GF-D8 (cell line): ENCODE data around the gene LGALS14.
A peak's percentile ranks its signal among the peaks of the same experiment; 100 is the strongest.
"Not testable (repeated sequence)": the region's sequence is repeated elsewhere in the genome, so short reads cannot be mapped to it uniquely, and the experiment has no call there.

Experiments
- DNase-seq: peaks from one replicate; lab custom pipeline; 2025; lab: John Stamatoyannopoulos, UW

The LGALS14 gene

GRCh38 chr19:39696387-39696786, 7.9 kb upstream of the LGALS14 start:
- DNase-seq, result no peak

DNA sequence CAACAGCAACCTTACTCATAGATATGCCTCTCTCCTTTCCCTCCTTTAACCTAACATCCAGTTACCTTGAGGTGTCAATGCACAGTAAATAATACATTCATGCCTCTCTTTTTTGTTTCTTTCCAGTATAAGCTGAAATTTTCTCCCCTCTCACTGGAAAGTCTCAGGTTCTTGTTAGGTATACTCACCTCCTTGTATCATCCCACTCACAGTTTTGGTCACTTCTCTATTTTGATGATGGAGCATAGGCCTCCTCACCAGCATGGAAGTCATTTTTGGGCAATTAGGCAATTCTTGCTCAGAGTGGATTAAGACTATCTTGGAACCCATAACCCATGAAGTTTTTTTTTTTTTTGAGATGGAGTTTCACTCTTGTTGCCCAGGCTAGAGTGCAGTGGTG, 5.7 kb upstream of the LGALS14 start:
- no peak for DNase-seq

- no peak for DNase-seq
Measured at GRCh38 chr19:39701291-39701690, 3.0 kb upstream of the LGALS14 start.

DNA sequence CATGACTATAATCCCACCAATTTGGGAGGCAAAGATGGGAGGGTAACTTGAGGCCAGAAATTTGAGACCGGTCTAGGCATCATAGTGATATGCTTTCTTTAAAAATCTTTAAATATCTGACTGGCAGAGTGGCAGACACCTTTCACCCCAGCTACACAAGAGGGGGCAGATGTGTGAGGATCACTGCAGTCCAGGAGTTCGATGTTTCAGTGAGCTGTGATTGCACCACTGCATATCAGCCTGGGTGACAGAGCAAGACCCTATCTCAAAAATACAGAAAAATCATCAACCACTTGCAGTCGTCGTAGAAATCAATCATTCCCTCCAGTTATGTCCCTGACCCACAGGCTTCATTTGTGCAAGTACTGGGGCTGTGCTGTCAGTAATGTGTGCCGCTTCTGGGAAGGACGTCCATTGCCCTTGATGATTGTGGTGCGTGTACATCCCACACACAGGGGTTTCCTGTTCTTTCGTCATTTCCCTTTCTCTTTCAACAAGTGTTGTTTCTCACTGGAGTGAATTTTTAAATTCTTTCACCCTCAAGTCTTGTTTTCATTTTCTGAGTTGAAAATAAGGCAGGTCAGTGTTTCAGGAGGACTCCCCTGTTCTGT, 1.4 kb downstream of the LGALS14 start:
- DNase-seq, result peak; percentile 51

GRCh38 chr19:39708594-39708993, 4.3 kb downstream of the LGALS14 start:
- DNase-seq, result no peak

- DNase-seq, result no peak
Measured at GRCh38 chr19:39709026-39709872, 5.0 kb downstream of the LGALS14 start.

- no peak for DNase-seq
Measured at GRCh38 chr19:39710333-39710890, 6.1 kb downstream of the LGALS14 start.

DNA sequence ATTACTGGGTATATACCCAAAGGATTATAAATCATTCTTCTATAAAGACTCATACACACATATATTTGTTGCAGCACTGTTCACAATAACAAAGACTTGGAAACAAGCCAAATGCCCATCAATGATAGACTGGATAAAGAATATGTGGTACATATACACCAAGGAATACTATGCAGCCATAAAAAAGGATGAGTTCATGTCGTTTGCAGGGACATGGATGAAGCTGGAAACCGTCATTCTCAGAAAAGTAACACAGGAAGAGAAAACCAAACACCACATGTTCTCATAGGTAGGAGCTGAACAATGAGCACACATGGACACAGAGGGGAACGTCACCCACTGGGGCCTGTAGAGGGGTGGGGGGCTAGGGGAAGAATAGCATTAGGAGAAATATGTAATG, 15.9 kb downstream of the LGALS14 start:
- not testable (repeated sequence) for DNase-seq

DNA sequence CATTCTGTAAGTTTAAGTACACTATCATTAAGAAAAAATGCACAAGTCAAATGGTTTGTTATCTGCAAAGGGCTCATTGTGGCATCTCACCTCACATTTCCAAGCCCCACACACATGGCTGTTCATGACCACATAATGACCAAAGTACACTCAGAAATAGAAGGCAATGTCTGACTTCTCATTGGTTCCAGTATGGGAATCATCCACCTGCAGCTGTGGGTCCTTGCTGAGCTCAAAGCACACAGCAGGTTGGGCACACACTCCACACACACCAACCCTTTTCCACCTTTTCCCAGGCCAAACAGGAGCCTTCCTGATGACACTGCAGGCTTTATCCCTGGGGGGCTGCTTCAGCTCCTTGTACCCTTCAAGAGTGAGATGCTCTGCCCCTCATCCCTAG, 21.7 kb downstream of the LGALS14 start:
- DNase-seq, result no peak

GRCh38 chr19:39727070-39727800, 23.0 kb downstream of the LGALS14 start:
- no peak for DNase-seq

- no peak for DNase-seq
Measured at GRCh38 chr19:39728040-39728439, 23.8 kb downstream of the LGALS14 start.

DNA sequence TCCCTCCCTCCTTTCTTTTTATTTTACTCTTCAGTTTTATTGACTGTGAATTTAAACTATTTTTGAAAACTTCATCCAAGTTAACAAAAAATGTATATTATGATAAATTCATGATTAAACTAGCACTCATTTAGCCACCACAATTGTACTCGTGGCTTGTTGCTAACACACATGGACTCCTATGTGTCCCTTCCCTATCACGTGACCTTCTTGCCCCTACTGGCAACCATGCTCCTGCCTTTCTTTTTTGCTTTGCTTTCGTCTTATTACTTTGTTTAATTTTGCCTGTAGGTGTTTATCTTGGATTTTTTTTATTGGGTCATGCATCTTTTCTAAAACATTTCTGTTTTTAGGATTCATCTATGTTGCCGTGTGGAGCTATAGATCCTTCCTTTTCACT, 25.3 kb downstream of the LGALS14 start:
- no peak for DNase-seq

- DNase-seq, result no peak
Measured at GRCh38 chr19:39731685-39732084, 27.4 kb downstream of the LGALS14 start.

DNA sequence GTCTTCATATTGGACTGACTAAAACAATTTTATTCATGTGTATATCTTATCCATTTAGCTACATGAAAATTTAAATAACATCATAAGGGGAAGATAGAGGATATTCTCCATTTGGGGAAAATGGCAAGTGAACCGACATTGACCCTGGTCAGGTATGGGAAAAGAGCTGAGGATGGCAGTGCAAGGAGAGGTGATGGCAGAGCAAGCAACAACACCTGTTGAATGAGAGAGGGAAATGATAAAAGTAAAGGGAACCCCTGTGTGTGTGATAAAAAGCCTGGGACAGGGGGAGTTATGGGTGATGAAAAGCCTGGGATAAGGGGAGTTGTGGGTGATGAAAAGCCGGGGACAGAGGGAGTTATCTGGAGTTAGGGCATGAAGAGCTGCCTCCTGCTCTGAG, 29.6 kb downstream of the LGALS14 start:
- DNase-seq, result no peak

DNA sequence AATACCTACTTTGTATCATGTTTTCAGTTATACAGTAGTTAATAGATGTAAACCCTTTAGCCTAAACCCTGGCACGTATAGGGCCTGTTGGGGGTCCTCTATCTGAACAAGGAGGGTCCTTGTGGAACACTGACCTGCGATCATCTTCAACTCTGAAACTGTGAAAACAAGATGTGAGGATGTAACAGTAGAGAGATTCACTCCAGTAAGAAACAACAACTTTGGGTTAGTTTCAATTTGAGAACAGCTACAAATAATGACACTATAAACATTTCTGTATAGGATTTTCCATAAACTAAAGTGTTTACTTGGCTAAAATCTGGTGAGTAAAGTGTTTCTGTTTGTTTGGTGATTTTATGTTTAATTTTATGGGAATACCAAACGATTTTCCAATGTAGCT, 31.4 kb downstream of the LGALS14 start:
- DNase-seq, result no peak

- no peak for DNase-seq
Measured at GRCh38 chr19:39736088-39736487, 31.8 kb downstream of the LGALS14 start.

DNA sequence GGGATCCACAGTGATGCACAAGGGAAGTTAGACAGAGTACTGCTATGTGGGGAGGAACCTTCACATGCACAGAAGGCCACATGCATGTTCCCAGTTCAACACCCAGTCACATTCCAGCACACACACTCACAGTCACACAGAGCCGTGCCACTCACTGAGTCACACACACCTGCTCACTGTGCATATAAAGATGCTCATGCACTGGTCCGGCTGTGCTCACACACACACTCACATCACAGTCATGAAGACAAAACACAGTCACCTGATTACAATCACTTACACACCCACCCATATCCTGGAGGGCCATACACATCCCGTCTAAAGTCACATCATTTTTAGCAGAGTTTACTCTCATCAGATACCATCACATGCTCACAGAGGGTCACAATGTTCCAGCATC, 33.1 kb downstream of the LGALS14 start:
- no peak for DNase-seq

- DNase-seq, result no peak
Measured at GRCh38 chr19:39737891-39738290, 33.6 kb downstream of the LGALS14 start, which contains the start of gene CLC. TSS of gene CLC (minus strand) at chr19:39738029. CDS start at chr19:39737952, 77 bp downstream.

DNA sequence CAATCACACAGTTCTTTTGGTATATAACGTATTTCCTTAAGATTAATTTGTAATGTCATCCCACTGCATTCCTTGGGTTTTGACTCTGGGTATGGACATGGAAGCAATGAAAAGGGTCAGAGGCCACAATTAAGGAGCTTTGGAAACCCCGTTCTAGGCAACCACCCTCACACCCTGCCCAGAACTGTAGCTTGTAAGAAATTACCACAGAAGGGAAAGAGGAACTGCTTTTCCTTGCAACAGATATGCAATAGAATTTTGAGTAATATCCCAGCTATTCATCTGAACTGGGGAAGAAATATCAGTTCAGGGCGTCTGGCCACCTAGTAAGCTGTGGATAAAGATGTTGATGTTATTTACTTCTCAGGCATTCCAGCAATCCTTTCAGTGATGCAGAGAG, 34.5 kb downstream of the LGALS14 start:
- peak; percentile 43 for DNase-seq

DNA sequence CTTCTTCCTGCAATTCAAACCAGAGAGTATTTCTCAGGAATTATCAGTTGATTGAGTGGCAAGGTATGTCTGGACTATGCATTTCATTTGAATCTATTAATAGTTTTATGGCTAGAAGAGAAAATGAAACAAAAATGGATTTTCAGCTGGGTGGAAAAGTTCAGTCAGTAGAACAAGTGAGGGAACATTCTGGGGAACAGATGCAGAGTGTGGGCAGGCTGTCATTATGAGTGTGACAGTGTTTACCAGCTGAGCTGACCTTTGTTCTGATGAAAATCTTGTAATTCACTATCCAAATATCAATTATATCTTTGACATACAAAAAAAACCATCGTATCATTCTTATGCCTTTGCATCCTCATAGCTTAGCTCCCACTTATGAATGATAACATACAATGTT, 36.1 kb downstream of the LGALS14 start:
- no peak for DNase-seq

DNA sequence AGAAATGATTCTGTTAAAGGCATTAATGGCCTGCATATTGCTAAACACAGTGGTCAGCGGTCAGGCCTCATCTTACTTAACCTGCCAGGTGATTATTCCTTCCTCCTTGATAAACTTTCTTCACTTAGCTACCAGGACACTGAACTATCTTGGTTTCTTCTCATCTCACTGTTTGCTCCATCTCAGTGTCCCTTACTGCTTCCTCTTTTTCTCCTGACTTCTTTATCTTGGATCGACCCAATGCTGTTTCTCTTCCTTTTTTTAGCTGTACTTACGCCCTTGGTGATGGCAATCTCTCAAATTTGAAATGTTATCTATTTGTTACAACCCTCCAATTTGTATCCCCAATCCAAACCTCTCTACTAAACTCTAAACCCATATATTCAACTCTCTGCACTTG, 41.4 kb downstream of the LGALS14 start:
- peak; percentile 39 for DNase-seq

DNA sequence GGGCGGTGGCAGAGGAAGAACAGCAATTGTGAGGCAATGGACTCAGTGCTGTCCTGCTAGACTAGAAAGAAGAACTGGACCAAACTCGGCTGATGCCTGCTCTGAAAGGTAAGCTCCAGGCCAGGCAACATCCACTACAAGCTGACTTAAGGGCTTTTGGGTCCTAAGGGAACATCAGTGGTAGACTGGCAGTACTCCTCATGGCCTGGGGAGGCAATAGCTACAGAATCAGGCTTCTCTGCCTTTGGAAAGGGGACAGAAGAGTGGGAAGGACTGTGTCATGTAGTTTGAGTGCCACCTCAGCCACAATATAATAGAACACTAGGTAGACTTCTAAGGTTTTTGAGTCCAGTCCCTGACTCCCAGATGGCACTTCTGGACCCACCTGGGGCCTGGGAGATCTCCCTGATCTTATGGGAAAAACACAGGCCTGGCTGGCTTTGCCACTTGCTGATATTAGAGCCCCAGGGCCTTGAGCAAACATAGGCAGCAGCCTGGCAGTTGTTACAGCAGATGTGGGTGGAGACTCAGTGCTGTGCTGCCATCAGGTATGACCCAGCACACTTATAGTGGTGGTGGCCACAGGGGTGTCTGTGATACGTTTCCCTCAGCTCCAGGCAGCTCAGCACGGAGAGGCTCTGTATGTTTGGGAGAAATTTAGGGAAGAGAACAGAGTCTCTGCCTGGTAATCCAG, 42.7 kb downstream of the LGALS14 start:
- no peak for DNase-seq
